Activated T-cell treated with anti-CD3 and anti-CD28 coated beads, Interleukin-2, amount 50 U/mL, for 72 hours (primary cell): ENCODE data around the gene KHDC1. TPM values are rescaled to one million over a fixed set of nuclear protein-coding genes. Genes with fewer than 3 reads are reported as not detected.
"Not testable (repeated sequence)": the region's sequence is repeated elsewhere in the genome, so short reads cannot be mapped to it uniquely, and the experiment has no call there.

Experiments
- ATAC-seq, 2 donors: fragments of 150-1000 bp; cut with Tn5 transposase; replicated peaks in 1 of 2; 2 replicates each; pipeline ENCODE4 v1.10.0; 2021; ENCODE audit warnings: moderate library complexity in 2 of 2, mild to moderate bottlenecking in 1 of 2
- DNase-seq, 2 donors: peaks; one replicate each; pipeline ENCODE4 v3.0.0; 2021 to 2022; ENCODE audit warnings: mixed read lengths in 1 of 2
- H3K27ac Mint-ChIP-seq: one replicate; pipeline ENCODE4 v1.8.0; 2022; ENCODE audit warnings: mild to moderate bottlenecking, moderate library complexity, mixed read lengths
- H3K27me3 Mint-ChIP-seq: one replicate; pipeline ENCODE4 v1.8.0; 2022; ENCODE audit warnings: low read depth, mixed read lengths
- H3K36me3 Mint-ChIP-seq, 2 donors: one replicate each; pipeline ENCODE4 v1.8.0; 2022; ENCODE audit warnings: mixed read lengths in 2 of 2, mild to moderate bottlenecking in 1 of 2; ENCODE audit not compliant: insufficient read depth in 2 of 2
- H3K4me1 Mint-ChIP-seq: one replicate; pipeline ENCODE4 v1.8.0; 2022; ENCODE audit warnings: low read depth, mixed read lengths
- H3K4me3 Mint-ChIP-seq, 2 donors: one replicate each; pipeline ENCODE4 v1.8.0; 2022; ENCODE audit warnings: mild to moderate bottlenecking in 2 of 2, mixed read lengths in 2 of 2, moderate library complexity in 2 of 2
- H3K9me3 Mint-ChIP-seq, 2 donors: one replicate each; pipeline ENCODE4 v1.8.0; 2022; ENCODE audit warnings: mixed read lengths in 2 of 2
- total RNA-seq, 2 donors: library from RNA; stranded (reverse); gene quantifications; one replicate each; pipeline ENCODE4 v1.2.3, GENCODE V29; 2022

Gene KHDC1
- 1 to 10 TPM; 3.4 to 3.7 TPM for total RNA-seq

DNA sequence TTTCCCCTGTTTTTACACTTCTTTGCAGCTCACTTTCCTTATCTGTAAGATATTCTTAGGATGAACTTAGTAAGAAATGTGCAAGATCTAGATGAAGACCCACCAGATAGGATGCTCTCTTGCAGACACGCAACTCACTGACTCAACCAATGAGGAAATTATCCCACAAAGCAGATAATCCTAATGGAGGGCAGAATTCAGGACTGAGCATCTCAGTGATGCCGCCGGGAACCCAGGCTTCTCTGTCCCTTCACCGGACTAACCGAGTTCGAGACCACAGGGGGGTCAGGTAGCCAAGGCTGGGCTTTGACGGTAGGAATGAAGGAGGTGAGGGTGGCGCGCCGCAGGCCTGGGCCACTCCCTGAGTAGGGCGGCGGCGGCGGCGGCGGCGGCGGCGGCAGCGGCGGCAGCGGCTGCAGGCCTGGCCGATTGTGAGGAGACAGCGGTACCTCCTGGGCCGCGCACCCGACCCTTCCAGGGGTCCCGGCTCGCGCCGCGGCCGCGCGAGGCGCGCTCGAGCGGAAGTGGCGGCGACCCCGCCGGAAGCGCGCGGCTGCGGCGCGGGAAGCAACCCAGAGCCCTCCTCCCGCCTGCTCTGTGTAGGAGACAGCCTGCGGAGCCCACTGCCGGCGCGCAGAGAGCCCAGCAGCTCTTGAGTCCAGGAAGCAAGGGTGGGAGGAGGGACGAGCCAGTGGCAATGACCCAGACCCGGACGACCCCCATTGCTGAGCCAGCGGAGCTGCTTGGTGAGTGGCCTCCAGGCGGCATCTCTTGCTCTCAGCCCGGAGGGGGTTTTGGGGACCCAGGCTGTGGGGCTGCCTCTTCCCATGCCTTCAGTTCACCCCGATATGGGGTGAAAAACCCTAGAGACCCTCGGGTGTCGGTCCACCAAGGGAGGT lies at the start of gene KHDC1:
Gene KHDC1, minus strand, starts transcription at position 526 of the 899 bp plus-strand sequence. CDS start 20,679 bp downstream, outside the sequence.
- DNase-seq, result peak; percentile 71 to 72
- peak within 1 kb of the TSS; percentile 99 for H3K27ac Mint-ChIP-seq
- peak; percentile 94 to 96 for ATAC-seq
- peaks cover 36% of the 10 kb centered on the region for H3K4me1 Mint-ChIP-seq
- peak within 1 kb of the TSS; percentile 82 to 100 for H3K4me3 Mint-ChIP-seq
- H3K36me3 Mint-ChIP-seq, result peaks cover 0 to 5% of the 10 kb centered on the region in 2 donors
- H3K27me3 Mint-ChIP-seq, result no peaks in the 10 kb centered on the region
- H3K9me3 Mint-ChIP-seq, result no peaks in the 10 kb centered on the region

DNA sequence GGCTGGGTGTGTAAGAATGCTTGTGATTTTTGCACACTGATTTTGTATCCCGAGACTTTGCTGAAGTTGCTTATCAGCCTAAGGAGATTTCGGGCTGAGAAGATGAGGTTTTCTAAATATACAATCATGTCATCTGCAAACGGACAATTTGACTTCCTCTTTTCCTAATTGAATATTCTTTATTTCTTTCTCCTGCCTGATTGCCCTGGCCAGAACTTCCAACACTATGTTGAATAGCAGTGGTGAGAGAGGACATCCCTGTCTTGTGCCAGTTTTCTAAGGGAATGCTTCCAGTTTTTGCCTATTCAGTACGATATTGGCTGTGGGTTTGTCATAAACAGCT lies 47.5 kb upstream of the KHDC1 start:
- not testable (repeated sequence) for ATAC-seq, H3K9me3 Mint-ChIP-seq, DNase-seq, H3K36me3 Mint-ChIP-seq
- Mint-ChIP-seq H3K4me1 (peaks cover 31% of the 10 kb centered on the region), H3K27me3 (peaks cover 43% of the 10 kb centered on the region), H3K27ac (peak overlapping the region; percentile 72), H3K4me3 (peak overlapping the region; percentile 95 to 98)

DNA sequence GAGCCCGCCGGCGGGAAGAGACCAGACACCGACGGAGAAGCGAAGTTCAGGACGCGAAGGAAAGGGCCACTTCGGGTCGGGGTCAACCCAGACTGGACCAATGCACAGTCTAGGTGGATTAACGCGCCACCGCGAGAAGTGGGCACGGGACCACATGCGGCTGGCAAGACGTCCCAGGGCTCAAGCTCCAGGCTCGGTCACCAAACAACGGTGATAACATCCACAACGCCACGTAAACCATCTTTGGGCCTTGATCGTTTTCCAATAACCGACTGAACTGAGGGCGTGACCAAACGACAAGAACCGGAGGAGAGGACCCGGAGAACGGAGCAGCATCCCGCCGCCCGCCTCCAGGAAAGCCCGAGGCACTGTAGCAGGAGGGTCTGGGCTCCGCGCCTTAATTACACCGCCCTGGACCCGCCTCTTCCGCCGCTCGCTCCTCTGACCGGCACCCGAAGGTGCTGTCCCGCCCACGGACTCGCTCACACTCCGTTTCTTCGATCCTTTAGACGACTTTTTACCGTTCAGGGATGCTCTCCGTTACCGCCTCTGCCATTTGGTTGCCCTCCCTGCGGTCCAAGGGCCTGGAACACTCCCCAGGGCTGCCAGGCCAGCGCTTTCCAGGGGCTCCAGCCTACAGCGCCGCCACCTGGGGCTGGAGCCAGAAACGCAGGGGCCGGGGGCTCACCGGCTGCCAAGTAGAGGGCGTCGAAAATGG lies 46.9 kb upstream of the KHDC1 start:
- DNase-seq, result peak; percentile 75 to 82
- peaks cover 31% of the 10 kb centered on the region for H3K4me1 Mint-ChIP-seq
- peak overlapping the region; percentile 83 for H3K27ac Mint-ChIP-seq
- H3K9me3 Mint-ChIP-seq, result no peaks in the 10 kb centered on the region
- ATAC-seq, result peak; percentile 97
- peaks cover 0 to 3% of the 10 kb centered on the region in 2 donors for H3K36me3 Mint-ChIP-seq
- peak overlapping the region; percentile 95 to 98 for H3K4me3 Mint-ChIP-seq
- peaks cover 38% of the 10 kb centered on the region for H3K27me3 Mint-ChIP-seq

DNA sequence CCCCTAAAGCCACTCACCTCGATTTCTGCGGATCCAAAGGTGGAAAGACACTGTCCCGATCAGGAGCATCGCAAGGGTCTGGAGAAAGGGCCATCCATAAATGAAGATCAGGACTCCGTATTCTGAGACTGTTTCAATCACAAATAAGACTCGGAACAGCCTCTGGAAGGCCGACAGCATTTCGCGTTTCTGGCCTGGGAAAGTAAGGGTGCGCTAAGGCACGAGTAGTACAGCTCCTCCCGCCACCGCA lies 46.5 kb upstream of the KHDC1 start:
- Mint-ChIP-seq H3K27me3 (peaks cover 34% of the 10 kb centered on the region), H3K27ac (peak overlapping the region; percentile 83), H3K4me1 (peaks cover 31% of the 10 kb centered on the region), H3K9me3 (no peaks in the 10 kb centered on the region), H3K36me3 (peaks cover 0 to 3% of the 10 kb centered on the region in 2 donors), H3K4me3 (peak overlapping the region; percentile 95 to 98)
- DNase-seq (no peak), ATAC-seq (peak in 1 of 2 donors; percentile 53)

GRCh38 chr6:73308712-73309534 lies 45.9 kb upstream of the KHDC1 start:
- peak overlapping the region; percentile 83 for H3K27ac Mint-ChIP-seq
- H3K4me3 Mint-ChIP-seq, result peak overlapping the region; percentile 95 to 98
- no peaks in the 10 kb centered on the region for H3K9me3 Mint-ChIP-seq
- DNase-seq (no peak), ATAC-seq (no peak)
- peaks cover 0 to 3% of the 10 kb centered on the region in 2 donors for H3K36me3 Mint-ChIP-seq
- H3K4me1 Mint-ChIP-seq, result peaks cover 31% of the 10 kb centered on the region
- peaks cover 28% of the 10 kb centered on the region for H3K27me3 Mint-ChIP-seq

- H3K9me3 Mint-ChIP-seq, H3K27ac Mint-ChIP-seq, H3K27me3 Mint-ChIP-seq, ATAC-seq, H3K4me3 Mint-ChIP-seq, DNase-seq, H3K36me3 Mint-ChIP-seq: not testable (repeated sequence)
- H3K4me1 Mint-ChIP-seq, result peaks cover 18% of the 10 kb centered on the region
These were observed 40.8 kb upstream of the KHDC1 start for GRCh38 chr6:73303773-73304172.

GRCh38 chr6:73302339-73302738 lies 39.3 kb upstream of the KHDC1 start:
- H3K36me3 Mint-ChIP-seq, result peaks cover 0 to 5% of the 10 kb centered on the region in 2 donors
- no peak for ATAC-seq

DNA sequence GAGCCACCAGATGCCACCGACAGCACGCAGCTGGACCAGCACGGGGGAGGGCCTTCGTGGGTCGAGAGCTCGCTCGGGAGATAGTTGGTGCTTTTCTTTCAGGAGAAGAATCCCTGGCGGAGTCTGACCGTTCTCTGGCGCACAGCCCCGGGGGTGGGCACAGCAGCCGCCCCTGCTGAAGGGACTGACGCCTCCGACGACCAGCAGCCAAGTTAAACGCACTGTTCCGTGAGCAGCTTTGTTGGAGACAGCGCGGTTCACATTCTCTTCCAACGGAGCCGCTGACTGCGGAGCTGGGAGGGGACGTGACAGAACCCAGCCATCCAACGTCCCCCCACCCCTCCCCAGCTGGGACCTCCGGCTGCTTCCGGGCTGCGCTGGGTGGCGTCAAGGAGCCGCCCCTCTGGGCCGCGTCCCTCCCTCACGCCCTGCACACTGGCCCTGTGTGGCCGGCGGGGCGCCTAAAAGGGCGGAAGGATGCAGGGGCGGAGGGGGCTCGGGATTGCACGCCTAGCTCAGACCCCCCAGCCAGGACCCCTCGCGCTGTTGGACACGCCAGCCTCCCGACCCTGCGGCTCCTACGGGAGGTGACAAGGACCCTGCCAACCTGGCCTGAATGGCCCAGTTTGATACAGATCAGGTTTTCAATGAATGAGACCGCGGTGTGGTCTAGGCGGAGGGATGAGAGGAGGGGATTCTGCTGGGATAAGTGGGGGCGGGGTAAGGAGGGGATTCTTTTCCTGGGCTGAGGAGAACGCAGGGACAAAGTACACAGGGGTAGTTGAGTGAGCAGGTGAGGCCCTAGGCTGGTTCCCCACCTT lies 36.4 kb upstream of the KHDC1 start:
- ATAC-seq, result peak in 1 of 2 donors; percentile 23
- peaks cover 0 to 2% of the 10 kb centered on the region in 2 donors for H3K9me3 Mint-ChIP-seq
- H3K4me1 Mint-ChIP-seq, result no peaks in the 10 kb centered on the region
- no peak overlapping the region for H3K4me3 Mint-ChIP-seq
- H3K36me3 Mint-ChIP-seq, result peaks cover 0 to 6% of the 10 kb centered on the region in 2 donors
- H3K27ac Mint-ChIP-seq, result no peak overlapping the region
- DNase-seq, result no peak
- H3K27me3 Mint-ChIP-seq, result no peaks in the 10 kb centered on the region

More at GRCh38 chr6:73302339-73302738, 39.3 kb upstream of the KHDC1 start:
- H3K27me3 Mint-ChIP-seq, result no peaks in the 10 kb centered on the region
- H3K27ac Mint-ChIP-seq, result no peak overlapping the region
- DNase-seq, result no peak
- no peaks in the 10 kb centered on the region for H3K9me3 Mint-ChIP-seq
- H3K4me3 Mint-ChIP-seq, result no peak overlapping the region
- peaks cover 12% of the 10 kb centered on the region for H3K4me1 Mint-ChIP-seq

DNA sequence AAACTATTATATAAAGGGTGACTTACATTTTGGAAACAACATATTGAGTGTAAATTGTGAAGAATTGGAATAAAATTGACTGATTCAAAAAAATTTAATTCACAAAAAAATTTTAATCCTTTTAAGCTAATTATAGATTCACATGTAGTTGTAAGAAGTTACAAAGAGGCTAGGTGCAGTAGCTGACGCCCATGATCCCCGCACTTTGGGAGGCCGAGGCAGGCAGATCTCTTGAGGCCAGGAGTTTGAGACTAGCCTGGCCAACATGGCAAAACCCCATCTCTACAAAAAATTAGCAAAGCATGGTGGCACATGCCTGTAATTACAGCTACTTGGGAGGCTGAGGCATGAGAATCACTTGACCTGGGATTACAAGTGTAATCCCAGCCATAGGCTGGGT lies 30.3 kb upstream of the KHDC1 start:
- H3K36me3 Mint-ChIP-seq, result peaks cover 0 to 1% of the 10 kb centered on the region in 2 donors
- DNase-seq, result no peak
- peaks cover 0 to 2% of the 10 kb centered on the region in 2 donors for H3K9me3 Mint-ChIP-seq
- no peak overlapping the region for H3K27ac Mint-ChIP-seq
- H3K4me1 Mint-ChIP-seq, result no peaks in the 10 kb centered on the region
- H3K27me3 Mint-ChIP-seq, result no peaks in the 10 kb centered on the region
- H3K4me3 Mint-ChIP-seq, result no peak overlapping the region
- no peak for ATAC-seq

- Mint-ChIP-seq H3K9me3 (peaks cover 0 to 2% of the 10 kb centered on the region in 2 donors), H3K36me3 (peaks cover 0 to 1% of the 10 kb centered on the region in 2 donors), H3K4me3 (no peak overlapping the region), H3K4me1 (no peaks in the 10 kb centered on the region), H3K27me3 (no peaks in the 10 kb centered on the region), H3K27ac (no peak overlapping the region)
- DNase-seq (no peak), ATAC-seq (no peak)
These were observed 27.4 kb upstream of the KHDC1 start for GRCh38 chr6:73290435-73290834.

DNA sequence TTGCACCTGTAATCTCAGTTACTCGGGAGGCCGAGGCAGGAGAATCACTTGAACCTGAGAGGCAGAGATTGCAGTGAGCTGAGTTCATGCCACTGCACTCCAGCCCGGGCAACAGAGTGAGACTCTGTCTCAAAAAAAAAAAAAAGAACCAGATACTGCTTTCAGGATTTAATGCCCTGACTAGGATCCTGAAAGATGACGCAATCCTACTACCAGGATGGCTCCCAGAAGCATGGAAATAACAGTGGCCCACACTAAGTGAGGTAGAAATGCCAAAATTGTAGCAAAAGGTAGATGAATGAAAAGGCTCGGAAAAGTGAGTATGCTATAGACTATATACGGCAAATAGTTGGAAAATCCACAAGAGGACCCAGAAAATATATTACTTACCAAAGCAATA lies 23.8 kb upstream of the KHDC1 start:
- no peak overlapping the region for H3K27ac Mint-ChIP-seq
- DNase-seq (no peak), ATAC-seq (no peak)
- no peaks in the 10 kb centered on the region for H3K27me3 Mint-ChIP-seq
- no peak overlapping the region for H3K4me3 Mint-ChIP-seq
- H3K4me1 Mint-ChIP-seq, result no peaks in the 10 kb centered on the region
- no peaks in the 10 kb centered on the region for H3K36me3 Mint-ChIP-seq
- no peaks in the 10 kb centered on the region for H3K9me3 Mint-ChIP-seq

DNA sequence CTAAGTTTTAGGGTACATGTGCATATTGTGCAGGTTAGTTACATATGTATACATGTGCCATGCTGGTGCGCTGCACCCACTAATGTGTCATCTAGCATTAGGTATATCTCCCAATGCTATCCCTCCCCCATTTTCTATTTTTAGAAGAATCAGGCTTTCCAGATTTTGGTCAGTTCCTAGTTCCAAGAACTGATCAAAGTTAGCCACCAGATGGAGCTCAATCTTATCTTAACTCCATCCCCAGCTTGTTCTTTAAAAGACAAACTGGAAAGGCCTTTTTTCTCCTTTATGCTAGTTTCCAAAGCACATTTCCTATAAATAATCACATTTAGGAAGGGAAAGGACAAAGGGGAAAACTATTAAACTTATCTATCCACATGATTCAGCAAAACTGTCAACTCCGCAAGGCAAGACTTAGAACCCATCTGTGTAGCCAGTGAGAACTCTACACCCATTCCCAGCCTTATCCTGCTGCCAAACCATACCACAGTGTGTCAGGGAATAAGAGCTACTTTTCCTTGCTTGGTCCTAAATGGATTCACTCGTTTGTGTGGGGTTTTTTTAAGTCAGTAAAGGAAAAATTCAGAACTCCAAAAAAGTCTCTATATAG lies 22.8 kb upstream of the KHDC1 start:
- Mint-ChIP-seq H3K36me3 (no peaks in the 10 kb centered on the region), H3K4me3 (no peak overlapping the region), H3K9me3 (no peaks in the 10 kb centered on the region), H3K27ac (no peak overlapping the region), H3K4me1 (no peaks in the 10 kb centered on the region), H3K27me3 (no peaks in the 10 kb centered on the region)
- DNase-seq, result no peak
- peak in 1 of 2 donors; percentile 25 for ATAC-seq
